Transverse colon (tissue), 4 donors: ENCODE measurements around the gene CDK5. TPM values are rescaled to one million over a fixed set of nuclear protein-coding genes. Genes with fewer than 3 reads are reported as not detected.
A peak's percentile ranks its signal among the peaks of the same experiment; 100 is the strongest.

Experiments
- DNase-seq: peaks from one replicate; pipeline ENCODE4 v3.0.0-alpha.2; 2019
- H3K27ac ChIP-seq, 4 donors: fragments of 200-600 bp; sonication (generic); 2 replicates each; pipeline ENCODE4 v1.5.1; 2016 to 2018; ENCODE audit warnings: inconsistent platforms in 4 of 4
- H3K27me3 ChIP-seq: fragments of 200-600 bp; sonication (generic); 2 replicates; pipeline ENCODE4 v1.5.1; 2017; ENCODE audit warnings: inconsistent platforms
- H3K36me3 ChIP-seq, 4 donors: fragments of 200-600 bp; sonication (generic); 2 replicates each; pipeline ENCODE4 v1.5.1; 2017 to 2019; ENCODE audit warnings: inconsistent platforms in 4 of 4
- H3K4me1 ChIP-seq, 4 donors: fragments of 200-600 bp; sonication (generic); 2 replicates each; pipeline ENCODE4 v1.5.1; 2017 to 2020; ENCODE audit warnings: inconsistent platforms in 4 of 4
- H3K4me3 ChIP-seq, 4 donors: fragments of 200-600 bp; sonication (generic); 1 replicate in 1 of 4; 2 replicates in 3 of 4; pipeline versions ENCODE4 v1.5.1 to v1.6.1; 2017 to 2019; ENCODE audit warnings: inconsistent platforms in 4 of 4
- H3K9me3 ChIP-seq, 2 donors: fragments of 200-600 bp; sonication (generic); 2 replicates each; pipeline ENCODE4 v1.5.1; 2017 to 2019; ENCODE audit warnings: inconsistent platforms in 2 of 2
- CTCF ChIP-seq, 5 experiments: fragments of 200-600 bp in 3 of 5; fragments of 450-650 bp in 2 of 5; sonication (generic) in 3 of 5; IDR thresholded peaks; 1 replicate in 2 of 5; 2 replicates in 3 of 5; pipeline ENCODE4 v1.5.1; 2016 to 2017; ENCODE audit warnings: antibody characterized with exemption in 5 of 5, inconsistent platforms in 3 of 5, mild to moderate bottlenecking in 2 of 5, moderate library complexity in 1 of 5
- EP300 ChIP-seq: sonication (generic); formaldehyde crosslinking; IDR thresholded peaks from one replicate; pipeline ENCODE4 v1.6.1; 2017; ENCODE audit warnings: antibody characterized with exemption, low read depth
- POLR2A ChIP-seq: fragments of 450-650 bp; IDR thresholded peaks from one replicate; pipeline ENCODE4 v1.6.1; 2016; ENCODE audit warnings: antibody characterized with exemption, mild to moderate bottlenecking, moderate library complexity
- POLR2AphosphoS5 ChIP-seq, 3 donors: sonication (generic); formaldehyde crosslinking; IDR thresholded peaks; one replicate each; pipeline ENCODE4 v1.6.1; 2016; ENCODE audit warnings: antibody characterized with exemption in 3 of 3
- WGBS, 2 donors: methylation state at CpG; one replicate each; pipeline ENCODE4 v1.1.5; 2018; ENCODE audit warnings: low coverage in 1 of 2; 5-methylcytosine and 5-hydroxymethylcytosine counted together
- in situ Hi-C, 4 donors: fragments of 200-750 bp; cut with MboI; loops; one replicate each; pipeline versions ENCODE4 v1.15.0 to v1.15.1; 2017; ENCODE audit warnings: low sequenced_read_pairs in 3 of 4, low pct_ligation_motif_present in 1 of 4, low pct_unique_long_range_greater_than_20kb in 1 of 4
- intact Hi-C: fragments of 100-400 bp; cut with DNase I; formaldehyde crosslinking; loops from one replicate; pipeline ENCODE4 v1.15.1; 2023; ENCODE audit warnings: low total_unique reads
- total RNA-seq, 4 donors: library from RNA; depleted of rRNA; stranded (reverse); fragments of >200 nt; gene quantifications; one replicate each; pipeline ENCODE4 v1.1.0, GENCODE V29; 2016

The CDK5 gene
- total RNA-seq, 4 donors from 2014 or later = 1.1 to 33.8 (median 10.7) TPM

- Histone ChIP-seq H3K4me1 (peaks cover 17 to 23% (median 21%) of the 10 kb centered on the region in 4 donors), H3K27me3 (peaks cover 44% of the 10 kb centered on the region), H3K9me3 (no peaks in the 10 kb centered on the region), H3K36me3 (no peaks in the 10 kb centered on the region), H3K27ac (no peak overlapping the region), H3K4me3 (peak overlapping the region in 2 of 4 donors; percentile 23 to 43)
- WGBS, 2 donors = 2% methylated on average over 39 of the region's 82 CpGs; no CpG with 5 or more reads in 1 of the 2 donors
- intact Hi-C loops (no loop called here), in situ Hi-C loops (no loop called here)
- no peak for DNase-seq
- TF ChIP-seq POLR2AphosphoS5 (IDR thresholded peaks at IDR 0.05) = no peak
- TF ChIP-seq POLR2A = no peak
- TF ChIP-seq EP300 = no peak
- TF ChIP-seq CTCF (IDR thresholded peaks at IDR 0.05) = no peak
Measured at GRCh38 chr7:151018421-151019129, 39.1 kb downstream of the CDK5 start.

- H3K27me3 ChIP-seq = peaks cover 44% of the 10 kb centered on the region
- DNase-seq = peak; percentile 77
- WGBS, 2 donors = 12% methylated on average over 34 of the region's 34 CpGs; no CpG with 5 or more reads in 1 of the 2 donors
- no peaks in the 10 kb centered on the region for H3K9me3 ChIP-seq
- TF ChIP-seq POLR2A = no peak
- TF ChIP-seq CTCF (IDR thresholded peaks at IDR 0.05) = peak; percentile 88 to 97 (median 94)
- in situ Hi-C loops (no loop called here), intact Hi-C loops (no loop called here)
- no peak overlapping the region for H3K27ac ChIP-seq
- no peaks in the 10 kb centered on the region for H3K36me3 ChIP-seq
- H3K4me1 ChIP-seq = peaks cover 22 to 29% (median 27%) of the 10 kb centered on the region in 4 donors
- H3K4me3 ChIP-seq = peak overlapping the region in 2 of 4 donors; percentile 23 to 43
Measured at GRCh38 chr7:151017953-151018420, 39.7 kb downstream of the CDK5 start.

GRCh38 chr7:151017370-151017952, 40.2 kb downstream of the CDK5 start:
- H3K4me1 ChIP-seq = peaks cover 26 to 34% (median 32%) of the 10 kb centered on the region in 4 donors
- in situ Hi-C loops = no loop called here
- TF ChIP-seq CTCF (IDR thresholded peaks at IDR 0.05) = no peak
- TF ChIP-seq POLR2AphosphoS5 (IDR thresholded peaks at IDR 0.05) = no peak
- TF ChIP-seq EP300 = no peak
- no peak for TF ChIP-seq POLR2A
- H3K27ac ChIP-seq = no peak overlapping the region
- H3K27me3 ChIP-seq = peaks cover 44% of the 10 kb centered on the region
- peak overlapping the region in 1 of 4 donors; percentile 23 for H3K4me3 ChIP-seq
- DNase-seq = no peak
- WGBS, 2 donors = 56 to 60% methylated on average over 6 to 13 of the region's 13 CpGs
- H3K9me3 ChIP-seq = no peaks in the 10 kb centered on the region
- no peaks in the 10 kb centered on the region for H3K36me3 ChIP-seq
- intact Hi-C loops = no loop called here

- H3K4me1 ChIP-seq = peaks cover 26 to 39% (median 33%) of the 10 kb centered on the region in 4 donors
- in situ Hi-C loops = no loop called here
- intact Hi-C loops = no loop called here
- 80 to 87% methylated on average over 5 to 15 of the region's 15 CpGs for WGBS, 2 donors
- no peaks in the 10 kb centered on the region for H3K9me3 ChIP-seq
- H3K27ac ChIP-seq = no peak overlapping the region
- H3K4me3 ChIP-seq = no peak overlapping the region
- no peaks in the 10 kb centered on the region for H3K36me3 ChIP-seq
- H3K27me3 ChIP-seq = peaks cover 44% of the 10 kb centered on the region
- TF ChIP-seq POLR2A = no peak
- TF ChIP-seq EP300 = no peak
- TF ChIP-seq POLR2AphosphoS5 (IDR thresholded peaks at IDR 0.05) = no peak
- TF ChIP-seq CTCF (IDR thresholded peaks at IDR 0.05) = no peak
- no peak for DNase-seq
Measured at GRCh38 chr7:151016942-151017341, 40.8 kb downstream of the CDK5 start.
